Mononuclear cell (primary cell): ENCODE data around the gene RTCB. TPM values are rescaled to one million over a fixed set of nuclear protein-coding genes. Genes with fewer than 3 reads are reported as not detected.

ENCODE experiments used
- H3K27me3 ChIP-seq: 2 replicates; pipeline ENCODE4 v1.6.0; 2011; ENCODE audit warnings: low read length, control low read depth; ENCODE audit not compliant: insufficient read depth
- H3K4me1 ChIP-seq: 2 replicates; pipeline ENCODE4 v1.5.1; 2011; ENCODE audit warnings: mild to moderate bottlenecking, low read length, control low read depth; ENCODE audit not compliant: insufficient read depth
- H3K4me3 ChIP-seq: 2 replicates; pipeline ENCODE4 v1.5.1; 2011; ENCODE audit warnings: mild to moderate bottlenecking, low read length, moderate library complexity
- H3K9me3 ChIP-seq: 2 replicates; pipeline ENCODE4 v1.5.1; 2011; ENCODE audit warnings: low read depth, mild to moderate bottlenecking, control low read depth, low read length
- total RNA-seq: library from RNA; depleted of rRNA; stranded (reverse); fragments of >200 nt; gene quantifications from one replicate; pipeline ENCODE4 v1.2.3, GENCODE V29; 2012

The RTCB gene
- total RNA-seq, 1 donor, result 80.3 TPM

GRCh38 chr22:32409977-32410376, 2.1 kb downstream of the RTCB start:
- Histone ChIP-seq H3K27me3 (no peaks in the 10 kb centered on the region), H3K9me3 (no peaks in the 10 kb centered on the region), H3K4me3 (no peak overlapping the region), H3K4me1 (peaks cover 37% of the 10 kb centered on the region)

DNA sequence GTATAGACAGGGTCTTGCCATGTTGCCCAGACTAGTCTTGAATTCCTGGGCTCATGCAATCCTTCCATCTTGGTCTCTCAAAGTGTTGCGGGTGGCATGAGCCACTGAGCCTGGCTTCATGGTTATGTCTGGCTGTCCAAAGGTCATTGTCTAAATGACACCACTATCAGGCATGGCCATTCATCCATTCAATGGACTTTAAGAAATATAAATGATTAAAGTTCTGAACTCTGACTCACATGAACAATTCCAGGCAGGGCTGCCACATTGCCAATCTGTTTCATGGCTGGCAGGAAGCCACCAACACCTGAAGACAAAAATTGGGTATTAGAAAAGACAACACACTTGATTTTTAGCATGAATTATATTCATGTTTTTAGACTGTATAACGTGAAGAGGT, 4.1 kb downstream of the RTCB start:
- H3K9me3 ChIP-seq, result no peaks in the 10 kb centered on the region
- H3K4me3 ChIP-seq, result no peak overlapping the region
- H3K27me3 ChIP-seq, result no peaks in the 10 kb centered on the region
- peaks cover 37% of the 10 kb centered on the region for H3K4me1 ChIP-seq

DNA sequence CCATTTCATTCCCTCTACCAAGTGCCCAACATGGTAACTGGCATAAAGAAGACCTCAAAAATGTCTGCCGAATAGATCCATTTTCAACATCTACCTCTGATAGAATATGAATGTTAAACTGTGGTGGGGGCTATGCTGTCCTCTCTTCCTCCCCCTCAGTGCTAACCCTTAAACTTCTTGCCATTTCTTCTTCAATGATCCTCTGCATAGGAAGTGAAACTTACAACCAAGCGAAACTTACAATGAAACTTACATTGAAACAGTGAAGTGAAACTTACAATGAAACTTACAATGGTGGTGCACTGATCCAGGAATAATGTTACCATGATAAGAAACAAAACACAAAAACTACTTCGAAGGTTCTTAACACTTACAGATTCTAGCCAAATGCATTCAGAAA, 4.7 kb downstream of the RTCB start:
- H3K4me1 ChIP-seq, result peaks cover 37% of the 10 kb centered on the region
- H3K4me3 ChIP-seq, result no peak overlapping the region
- no peaks in the 10 kb centered on the region for H3K9me3 ChIP-seq
- H3K27me3 ChIP-seq, result no peaks in the 10 kb centered on the region

GRCh38 chr22:32404021-32404420, 8.0 kb downstream of the RTCB start:
- H3K9me3 ChIP-seq, result no peaks in the 10 kb centered on the region
- H3K4me3 ChIP-seq, result no peak overlapping the region
- no peaks in the 10 kb centered on the region for H3K27me3 ChIP-seq
- H3K4me1 ChIP-seq, result peaks cover 18% of the 10 kb centered on the region

DNA sequence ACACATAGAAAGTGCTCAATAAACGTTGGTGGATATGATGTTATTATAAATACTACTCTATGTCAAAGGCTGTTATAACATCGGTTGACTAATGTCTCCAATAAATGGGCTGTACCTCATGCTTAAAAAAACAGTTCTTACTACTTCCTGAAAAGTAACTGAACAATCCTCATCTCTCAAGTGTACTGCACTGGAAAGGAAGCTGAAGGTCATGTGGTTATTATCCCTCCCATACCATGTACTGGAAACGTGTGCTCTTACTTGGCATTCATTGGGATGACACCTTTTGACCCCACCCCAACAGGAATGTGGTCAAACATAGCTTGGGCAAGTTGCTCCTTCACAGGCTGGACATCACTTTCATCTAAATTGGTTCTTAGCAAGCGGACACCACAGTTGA, 10.6 kb downstream of the RTCB start:
- peaks cover under 1% of the 10 kb centered on the region for H3K4me1 ChIP-seq
- no peaks in the 10 kb centered on the region for H3K27me3 ChIP-seq
- H3K9me3 ChIP-seq, result no peaks in the 10 kb centered on the region
- H3K4me3 ChIP-seq, result no peak overlapping the region

- Histone ChIP-seq H3K4me3 (no peak overlapping the region), H3K27me3 (no peaks in the 10 kb centered on the region), H3K9me3 (no peaks in the 10 kb centered on the region), H3K4me1 (no peaks in the 10 kb centered on the region)
Measured at GRCh38 chr22:32396746-32397145, 15.3 kb downstream of the RTCB start.

DNA sequence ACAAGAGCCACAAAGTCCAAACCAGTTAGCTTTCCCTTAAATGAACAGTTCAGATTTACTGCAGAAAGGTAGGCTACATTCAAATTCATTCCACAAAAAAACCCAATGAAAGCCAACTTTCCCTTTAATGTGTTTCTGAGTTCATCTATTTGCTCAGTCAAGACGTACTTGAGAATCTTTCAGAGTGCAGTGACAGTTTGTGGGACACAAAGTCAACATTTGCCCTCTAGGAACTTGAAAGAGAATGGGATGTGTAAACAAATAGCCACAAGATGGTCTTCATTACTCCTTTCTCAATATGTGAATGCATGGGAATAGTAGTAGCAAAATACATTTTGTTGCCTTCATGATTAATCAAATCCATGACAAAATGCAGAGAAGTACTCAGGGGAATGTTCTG, 15.8 kb downstream of the RTCB start:
- no peaks in the 10 kb centered on the region for H3K4me1 ChIP-seq
- no peaks in the 10 kb centered on the region for H3K9me3 ChIP-seq
- H3K4me3 ChIP-seq, result no peak overlapping the region
- H3K27me3 ChIP-seq, result no peaks in the 10 kb centered on the region

GRCh38 chr22:32395107-32395506, 16.9 kb downstream of the RTCB start:
- no peaks in the 10 kb centered on the region for H3K4me1 ChIP-seq
- no peak overlapping the region for H3K4me3 ChIP-seq
- H3K27me3 ChIP-seq, result no peaks in the 10 kb centered on the region
- no peaks in the 10 kb centered on the region for H3K9me3 ChIP-seq

GRCh38 chr22:32389685-32390084, 22.4 kb downstream of the RTCB start:
- Histone ChIP-seq H3K4me1 (no peaks in the 10 kb centered on the region), H3K4me3 (no peak overlapping the region), H3K27me3 (no peaks in the 10 kb centered on the region), H3K9me3 (no peaks in the 10 kb centered on the region)

DNA sequence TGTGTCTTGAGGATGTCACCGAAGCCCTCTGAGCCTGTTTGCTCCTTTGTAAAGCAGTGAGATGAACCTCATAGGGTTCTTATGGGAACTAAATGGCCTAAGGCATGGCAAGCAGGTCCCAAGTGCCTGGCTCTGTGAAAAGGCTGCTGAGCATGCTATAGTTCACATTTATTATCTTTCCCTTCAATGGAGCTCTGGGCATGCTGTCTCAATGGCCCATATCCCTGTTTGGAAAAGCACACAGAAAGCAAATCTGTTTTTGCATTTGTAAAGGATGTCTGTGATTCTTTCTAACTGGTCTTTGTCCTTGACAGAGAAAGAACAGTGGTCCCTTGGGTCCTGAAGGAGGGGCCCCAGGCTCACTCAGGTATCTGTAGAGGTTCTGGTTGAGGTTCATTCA, 26.4 kb downstream of the RTCB start:
- Histone ChIP-seq H3K4me1 (no peaks in the 10 kb centered on the region), H3K27me3 (no peaks in the 10 kb centered on the region), H3K4me3 (no peak overlapping the region)

GRCh38 chr22:32380991-32381390, 31.1 kb downstream of the RTCB start:
- no peaks in the 10 kb centered on the region for H3K27me3 ChIP-seq
- no peaks in the 10 kb centered on the region for H3K9me3 ChIP-seq
- no peak overlapping the region for H3K4me3 ChIP-seq
- no peaks in the 10 kb centered on the region for H3K4me1 ChIP-seq

More for the DNA sequence above, 26.4 kb downstream of the RTCB start:
- H3K9me3 ChIP-seq, result no peaks in the 10 kb centered on the region

DNA sequence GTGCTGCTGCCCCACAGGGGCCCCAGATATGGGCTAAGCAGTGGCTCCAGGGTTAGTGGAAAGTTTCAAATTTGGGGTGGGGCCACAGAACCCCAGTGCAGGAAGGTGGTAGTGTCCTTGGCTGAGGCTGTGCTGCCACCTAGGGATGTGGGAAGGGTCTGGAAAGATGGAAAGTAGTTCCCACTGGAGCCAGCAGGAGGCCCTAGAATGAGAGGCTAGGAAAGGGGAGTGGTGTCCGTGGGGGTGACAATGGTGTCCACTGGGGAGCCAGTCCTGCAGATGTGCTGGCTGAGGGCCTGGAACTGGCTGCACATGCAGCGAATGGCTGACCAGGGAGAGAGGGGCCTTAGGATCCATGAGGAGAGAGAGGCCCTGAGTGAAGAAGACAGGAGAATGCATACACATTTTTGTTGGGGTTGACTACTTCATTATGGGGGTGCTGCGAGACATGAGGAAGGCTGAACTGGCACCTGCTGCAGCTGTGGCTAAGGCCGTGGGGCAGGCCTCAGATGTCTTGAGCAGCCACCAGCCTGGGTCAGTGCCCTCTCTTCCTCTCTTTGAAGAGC, 33.3 kb downstream of the RTCB start:
- Histone ChIP-seq H3K4me3 (no peak overlapping the region), H3K4me1 (no peaks in the 10 kb centered on the region), H3K9me3 (no peaks in the 10 kb centered on the region), H3K27me3 (no peaks in the 10 kb centered on the region)

DNA sequence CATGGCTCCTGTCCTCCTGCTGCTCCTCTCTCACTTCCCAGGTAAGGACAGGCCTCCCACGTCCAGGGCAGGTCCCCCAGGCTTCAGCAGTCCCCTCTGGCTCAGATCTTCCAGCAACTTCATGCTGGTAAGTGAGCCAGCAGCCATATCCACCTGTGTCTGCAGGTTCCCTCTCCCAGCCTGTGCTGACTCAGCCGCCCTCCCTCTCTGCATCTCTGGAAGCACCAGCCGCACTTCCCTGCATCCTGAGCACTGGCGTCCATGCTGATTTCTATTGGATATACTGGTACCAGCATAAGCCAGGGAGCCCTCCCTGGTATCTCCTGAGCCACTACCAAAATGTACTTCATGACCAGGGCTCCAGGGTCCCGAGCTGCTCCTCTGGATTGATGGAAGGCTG, 35.4 kb downstream of the RTCB start:
- no peaks in the 10 kb centered on the region for H3K4me1 ChIP-seq
- no peak overlapping the region for H3K4me3 ChIP-seq
- H3K27me3 ChIP-seq, result no peaks in the 10 kb centered on the region
- no peaks in the 10 kb centered on the region for H3K9me3 ChIP-seq

- Histone ChIP-seq H3K9me3 (no peaks in the 10 kb centered on the region), H3K27me3 (no peaks in the 10 kb centered on the region), H3K4me1 (no peaks in the 10 kb centered on the region), H3K4me3 (no peak overlapping the region)
Measured at GRCh38 chr22:32375678-32376450, 36.2 kb downstream of the RTCB start.

DNA sequence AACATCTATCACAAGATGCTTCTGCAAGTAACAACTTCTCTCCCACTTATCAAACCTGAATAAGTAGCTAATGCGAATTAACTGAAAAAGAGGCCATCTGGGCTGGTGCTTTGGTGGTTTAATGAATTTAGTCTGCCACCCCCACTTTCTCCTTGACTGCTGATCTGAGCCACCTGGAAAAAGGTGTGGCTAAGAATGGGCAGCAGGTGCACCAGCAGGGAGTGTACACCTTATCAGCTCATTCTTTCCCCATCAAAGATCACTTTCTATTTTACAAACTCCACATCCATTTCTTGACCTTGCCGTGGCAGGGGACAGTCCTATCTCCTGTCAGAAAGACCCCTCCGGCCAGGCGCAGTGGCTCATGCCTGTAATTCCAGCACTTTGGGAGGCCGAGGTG, 47.8 kb downstream of the RTCB start:
- H3K9me3 ChIP-seq, result no peaks in the 10 kb centered on the region
- no peaks in the 10 kb centered on the region for H3K27me3 ChIP-seq
- no peak overlapping the region for H3K4me3 ChIP-seq
- no peaks in the 10 kb centered on the region for H3K4me1 ChIP-seq

DNA sequence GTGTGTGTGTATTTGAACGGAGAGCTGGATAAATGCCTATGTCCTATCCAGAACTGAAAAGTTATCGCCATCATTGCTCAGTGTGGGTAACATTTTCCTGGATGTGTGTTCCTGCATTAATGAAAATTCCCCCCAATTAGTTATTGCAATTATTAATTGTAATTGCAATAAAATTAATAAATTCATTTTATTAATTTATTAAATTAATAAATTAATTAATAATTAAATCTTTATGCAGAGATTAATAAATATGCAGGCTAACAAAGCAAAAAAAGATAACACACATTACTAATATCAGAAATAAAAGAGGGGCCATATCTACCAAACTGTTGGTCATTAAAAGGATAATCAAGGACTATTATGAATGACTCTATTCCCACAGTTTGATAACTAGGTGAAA, 50.8 kb downstream of the RTCB start:
- Histone ChIP-seq H3K9me3 (no peaks in the 10 kb centered on the region), H3K4me1 (no peaks in the 10 kb centered on the region), H3K27me3 (no peaks in the 10 kb centered on the region), H3K4me3 (no peak overlapping the region)
